BLaER1 treated with 17β-estradiol and CSF1 and Interleukin-3, amounts not matched to agents 10 nM and 100 nM (cell line): ENCODE measurements around the gene TGFBR3.
A peak's percentile ranks its signal among the peaks of the same experiment; 100 is the strongest.

Experiments used
- H3K27ac ChIP-seq, 11 experiments: shearing (Covaris generic); formaldehyde crosslinking; 2 replicates each; pipeline ENCODE4 v1.8.1; 2022
- H3K27me3 ChIP-seq, 11 experiments: shearing (Covaris generic); formaldehyde crosslinking; 2 replicates each; pipeline ENCODE4 v1.8.1; 2022
- H3K36me3 ChIP-seq, 11 experiments: shearing (Covaris generic); formaldehyde crosslinking; 2 replicates each; pipeline ENCODE4 v1.8.1; 2022
- H3K4me1 ChIP-seq, 10 experiments: shearing (Covaris generic); formaldehyde crosslinking; 2 replicates each; pipeline ENCODE4 v1.8.1; 2022
- H3K4me2 ChIP-seq, 11 experiments: shearing (Covaris generic); formaldehyde crosslinking; 2 replicates each; pipeline ENCODE4 v1.8.1; 2022
- H3K4me3 ChIP-seq, 10 experiments: shearing (Covaris generic); formaldehyde crosslinking; 2 replicates each; pipeline ENCODE4 v1.8.1; 2022
- H3K9ac ChIP-seq, 11 experiments: shearing (Covaris generic); formaldehyde crosslinking; 2 replicates each; pipeline ENCODE4 v1.8.1; 2022
- H3K9me3 ChIP-seq, 11 experiments: shearing (Covaris generic); formaldehyde crosslinking; replicated peaks in 1 of 11; 2 replicates each; pipeline ENCODE4 v1.8.1; 2022
- H4K20me1 ChIP-seq, 11 experiments: shearing (Covaris generic); formaldehyde crosslinking; 2 replicates each; pipeline ENCODE4 v1.8.1; 2022
- Cebpa-rat ChIP-seq, 11 experiments: shearing (Covaris generic); IDR thresholded peaks; 2 replicates each; pipeline ENCODE4 v1.8.1; 2022

Gene TGFBR3

GRCh38 chr1:91737650-91738049 is 148.3 kb downstream of the TGFBR3 start:
- H3K9me3 ChIP-seq = peaks cover 12 to 46% (median 25%) of the 10 kb centered on the region in 11 experiments
- H3K27me3 ChIP-seq = peaks cover 0 to 7% (median 0%) of the 10 kb centered on the region in 11 experiments; a peak in 1 of 22 replicates
- H3K4me2 ChIP-seq = no peak overlapping the region
- H3K36me3 ChIP-seq = peaks cover 0 to 16% (median 0%) of the 10 kb centered on the region in 11 experiments; a peak in 4 of 22 replicates
- no peaks in the 10 kb centered on the region for H4K20me1 ChIP-seq
- no peak for TF ChIP-seq Cebpa-rat (IDR thresholded peaks at IDR 0.05)
- H3K4me3 ChIP-seq = no peak overlapping the region
- no peak overlapping the region for H3K27ac ChIP-seq
- peaks cover 7 to 20% (median 11%) of the 10 kb centered on the region in 10 experiments for H3K4me1 ChIP-seq
- H3K9ac ChIP-seq = no peak overlapping the region

- no peak overlapping the region for H3K9ac ChIP-seq
- peaks cover 0 to 12% (median 0%) of the 10 kb centered on the region in 11 experiments; a peak in 1 of 22 replicates for H3K27me3 ChIP-seq
- H4K20me1 ChIP-seq = no peaks in the 10 kb centered on the region
- no peak for TF ChIP-seq Cebpa-rat (IDR thresholded peaks at IDR 0.05)
- H3K36me3 ChIP-seq = peaks cover 0 to 16% (median 0%) of the 10 kb centered on the region in 11 experiments; a peak in 4 of 22 replicates
- H3K9me3 ChIP-seq = peaks cover 12 to 44% (median 25%) of the 10 kb centered on the region in 11 experiments
- H3K4me1 ChIP-seq = peaks cover 14 to 27% (median 18%) of the 10 kb centered on the region in 10 experiments
- H3K4me2 ChIP-seq = no peak overlapping the region
- H3K27ac ChIP-seq = no peak overlapping the region
- H3K4me3 ChIP-seq = no peak overlapping the region
Measured at GRCh38 chr1:91736715-91737615, 149.0 kb downstream of the TGFBR3 start.

DNA sequence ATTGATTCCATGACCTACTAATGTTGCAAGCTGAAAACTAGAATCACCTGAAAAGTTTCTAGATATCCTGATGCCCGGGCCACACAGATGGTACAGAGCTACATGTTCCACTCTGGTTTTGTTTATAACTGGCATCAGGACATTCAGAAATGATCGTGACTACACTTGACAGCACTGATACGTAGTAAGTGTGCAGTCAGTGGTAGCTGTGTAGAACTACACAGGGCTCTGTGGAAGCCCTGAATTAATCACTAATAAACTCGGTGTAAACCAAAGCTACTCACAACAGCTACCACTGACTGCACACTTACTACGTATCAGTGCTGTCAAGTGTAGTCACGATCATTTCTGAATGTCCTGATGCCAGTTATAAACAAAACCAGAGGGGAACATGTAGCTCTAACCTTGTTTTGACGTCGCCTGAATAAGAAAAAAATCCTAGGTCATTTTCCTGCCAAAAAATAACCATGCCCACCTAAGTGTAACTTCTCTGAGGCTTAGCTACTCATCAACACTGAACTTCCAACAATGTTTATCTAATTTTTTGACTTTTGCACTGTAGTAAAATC is 149.7 kb downstream of the TGFBR3 start:
- Histone ChIP-seq H3K27ac (no peak overlapping the region), H3K9ac (no peak overlapping the region)

DNA sequence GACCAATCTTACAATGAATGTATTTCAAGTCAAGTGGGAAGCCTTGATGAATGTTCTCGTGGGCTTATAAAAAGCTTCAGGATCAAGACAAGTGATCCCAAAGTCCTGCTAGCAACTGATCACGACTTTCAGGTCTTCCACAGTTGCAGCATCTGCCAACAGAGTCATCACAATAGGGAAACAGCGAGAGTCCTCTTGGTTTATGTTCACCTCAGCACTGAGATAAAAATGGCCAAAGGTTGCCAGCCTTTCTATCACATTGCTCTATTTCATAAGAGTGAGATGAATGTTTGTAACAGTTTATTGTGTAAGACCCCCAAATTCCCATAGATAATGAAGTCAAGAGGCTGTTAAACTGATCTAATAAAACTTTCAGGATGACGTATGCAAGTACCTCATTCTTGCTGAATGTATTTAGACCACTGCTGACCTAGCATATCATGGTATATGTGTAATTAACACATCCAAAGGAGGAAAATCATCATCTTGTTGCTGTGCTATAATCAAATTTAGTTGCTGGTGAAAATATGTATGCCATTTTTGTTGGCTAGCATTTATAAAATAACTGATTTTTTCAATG is 150.6 kb downstream of the TGFBR3 start:
- Histone ChIP-seq H3K4me2 (peak overlapping the region in 3 of 11 experiments; percentile 15 to 32 (median 31); a peak in 1 of 22 replicates), H3K4me3 (no peak overlapping the region), H4K20me1 (peaks cover 0 to 6% (median 0%) of the 10 kb centered on the region in 11 experiments; a peak in 1 of 22 replicates), H3K27me3 (peaks cover 0 to 23% (median 0%) of the 10 kb centered on the region in 11 experiments; a peak in 3 of 22 replicates), H3K36me3 (peaks cover 0 to 16% (median 0%) of the 10 kb centered on the region in 11 experiments; a peak in 4 of 22 replicates), H3K4me1 (peaks cover 30 to 43% (median 34%) of the 10 kb centered on the region in 10 experiments), H3K27ac (no peak overlapping the region), H3K9me3 (peaks cover 10 to 29% (median 23%) of the 10 kb centered on the region in 11 experiments), H3K9ac (no peak overlapping the region)
- TF ChIP-seq Cebpa-rat (IDR thresholded peaks at IDR 0.05) = no peak

More for the DNA sequence above, 149.7 kb downstream of the TGFBR3 start:
- peaks cover 12 to 37% (median 25%) of the 10 kb centered on the region in 11 experiments for H3K9me3 ChIP-seq
- peaks cover 0 to 4% (median 0%) of the 10 kb centered on the region in 11 experiments; a peak in 1 of 22 replicates for H4K20me1 ChIP-seq
- peaks cover 0 to 16% (median 0%) of the 10 kb centered on the region in 11 experiments; a peak in 4 of 22 replicates for H3K36me3 ChIP-seq
- no peak for TF ChIP-seq Cebpa-rat (IDR thresholded peaks at IDR 0.05)
- peaks cover 0 to 15% (median 0%) of the 10 kb centered on the region in 11 experiments; a peak in 2 of 22 replicates for H3K27me3 ChIP-seq
- H3K4me1 ChIP-seq = peaks cover 22 to 34% (median 25%) of the 10 kb centered on the region in 10 experiments
- H3K4me2 ChIP-seq = no peak overlapping the region
- H3K4me3 ChIP-seq = no peak overlapping the region

DNA sequence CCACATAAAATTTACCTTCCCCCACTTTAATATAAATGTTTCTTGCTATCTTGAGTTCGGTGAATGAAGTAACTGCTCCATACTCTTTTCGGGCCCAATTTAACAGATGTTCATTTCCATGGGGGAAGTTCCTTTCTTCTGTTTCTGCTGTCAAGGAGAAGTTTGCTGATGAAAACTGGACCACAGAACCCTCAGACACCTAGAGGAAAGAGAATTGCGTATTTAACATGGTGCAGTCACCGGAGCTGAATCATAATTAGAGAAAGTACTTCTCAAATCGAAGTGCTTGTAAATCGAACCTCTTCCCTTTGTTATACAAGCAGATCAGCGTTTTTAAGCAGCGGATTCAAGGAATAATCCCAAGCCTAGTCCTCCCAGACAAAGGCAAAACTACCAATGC is 151.2 kb downstream of the TGFBR3 start:
- Histone ChIP-seq H3K4me2 (peak overlapping the region in 4 of 11 experiments; percentile 6 to 32 (median 23); a peak in 4 of 22 replicates), H3K36me3 (peaks cover 0 to 16% (median 0%) of the 10 kb centered on the region in 11 experiments; a peak in 4 of 22 replicates), H3K27me3 (peaks cover 0 to 23% (median 0%) of the 10 kb centered on the region in 11 experiments; a peak in 3 of 22 replicates)

GRCh38 chr1:91733108-91733710 is 152.7 kb downstream of the TGFBR3 start:
- Histone ChIP-seq H3K4me1 (peaks cover 37 to 53% (median 43%) of the 10 kb centered on the region in 10 experiments), H3K36me3 (peaks cover 0 to 6% (median 0%) of the 10 kb centered on the region in 11 experiments; a peak in 2 of 22 replicates), H3K27ac (no peak overlapping the region), H3K27me3 (peaks cover 0 to 23% (median 0%) of the 10 kb centered on the region in 11 experiments; a peak in 3 of 22 replicates), H3K4me3 (no peak overlapping the region), H3K9ac (no peak overlapping the region), H4K20me1 (peaks cover 0 to 6% (median 0%) of the 10 kb centered on the region in 11 experiments; a peak in 1 of 22 replicates), H3K4me2 (peak overlapping the region in 9 of 11 experiments; percentile 74 to 89 (median 84); a peak in 17 of 22 replicates), H3K9me3 (peaks cover 0 to 9% (median 1%) of the 10 kb centered on the region in 11 experiments; a peak in 10 of 22 replicates)
- TF ChIP-seq Cebpa-rat (IDR thresholded peaks at IDR 0.05) = no peak

More for the DNA sequence above, 151.2 kb downstream of the TGFBR3 start:
- H3K4me1 ChIP-seq = peaks cover 36 to 49% (median 40%) of the 10 kb centered on the region in 10 experiments
- no peak overlapping the region for H3K27ac ChIP-seq
- TF ChIP-seq Cebpa-rat (IDR thresholded peaks at IDR 0.05) = no peak
- H3K9ac ChIP-seq = no peak overlapping the region
- H3K4me3 ChIP-seq = no peak overlapping the region
- peaks cover 0 to 6% (median 0%) of the 10 kb centered on the region in 11 experiments; a peak in 1 of 22 replicates for H4K20me1 ChIP-seq
- peaks cover 4 to 23% (median 17%) of the 10 kb centered on the region in 11 experiments; a peak in 20 of 22 replicates for H3K9me3 ChIP-seq

DNA sequence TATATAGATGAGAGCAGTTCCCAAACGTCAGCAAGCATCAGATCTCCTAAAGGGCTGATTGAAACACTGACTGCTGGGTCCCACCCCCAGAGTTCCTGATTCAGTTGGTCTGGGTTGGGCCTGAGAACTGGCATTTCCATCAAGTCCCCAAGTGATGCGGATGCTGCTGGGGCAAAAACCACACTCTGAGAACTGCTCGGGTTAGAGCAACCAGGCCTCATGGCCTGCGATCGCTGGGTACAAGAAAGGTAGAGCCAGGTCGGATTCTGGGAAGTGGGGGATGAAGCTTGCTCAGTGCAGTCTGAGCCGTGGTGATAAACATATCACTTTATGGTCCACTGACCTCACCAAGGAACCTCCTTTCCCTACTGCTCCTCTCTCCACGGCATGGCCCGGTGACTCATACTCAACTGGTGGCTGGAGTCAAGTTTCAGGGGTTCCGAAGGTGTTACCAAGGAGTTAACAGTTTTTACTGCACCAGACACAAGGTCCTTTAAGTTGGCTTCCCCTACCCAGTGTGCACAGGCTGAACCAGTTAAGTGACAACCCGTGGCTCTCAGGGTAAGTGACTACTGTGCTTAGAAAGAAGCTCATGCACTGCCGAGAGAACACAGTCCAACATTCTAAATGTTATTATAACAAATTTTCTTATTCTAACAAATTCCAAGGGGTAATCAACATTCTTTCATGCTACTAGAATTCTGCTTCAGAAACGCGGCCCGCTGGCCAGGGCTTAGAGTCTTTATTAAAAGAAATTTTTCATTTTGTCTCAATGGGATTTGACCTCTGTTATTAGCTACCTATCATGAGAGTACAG is 153.5 kb downstream of the TGFBR3 start:
- H3K9me3 ChIP-seq = peaks cover 0 to 2% (median 0%) of the 10 kb centered on the region in 11 experiments; a peak in 1 of 22 replicates
- H3K27me3 ChIP-seq = peaks cover 0 to 23% (median 0%) of the 10 kb centered on the region in 11 experiments; a peak in 3 of 22 replicates
- TF ChIP-seq Cebpa-rat (IDR thresholded peaks at IDR 0.05) = no peak
- peaks cover 37 to 53% (median 43%) of the 10 kb centered on the region in 10 experiments for H3K4me1 ChIP-seq
- H3K36me3 ChIP-seq = peaks cover 0 to 6% (median 0%) of the 10 kb centered on the region in 11 experiments; a peak in 1 of 22 replicates
- H4K20me1 ChIP-seq = peaks cover 0 to 6% (median 0%) of the 10 kb centered on the region in 11 experiments; a peak in 1 of 22 replicates
- H3K4me3 ChIP-seq = no peak overlapping the region
- peak overlapping the region in 9 of 11 experiments; percentile 18 to 63 (median 47); a peak in 11 of 22 replicates for H3K27ac ChIP-seq
- peak overlapping the region; percentile 57 to 89 (median 84) for H3K4me2 ChIP-seq
- H3K9ac ChIP-seq = peak overlapping the region in 4 of 11 experiments; percentile 15 to 43 (median 26); a peak in 6 of 22 replicates
